ENCODE measurements around the gene ROBO4. TPM values are rescaled to one million over a fixed set of nuclear protein-coding genes. Genes with fewer than 3 reads are reported as not detected.

The ROBO4 gene
- total RNA-seq, 2 donors from 2014 or later = 13.2 to 21.4 TPM

DNA sequence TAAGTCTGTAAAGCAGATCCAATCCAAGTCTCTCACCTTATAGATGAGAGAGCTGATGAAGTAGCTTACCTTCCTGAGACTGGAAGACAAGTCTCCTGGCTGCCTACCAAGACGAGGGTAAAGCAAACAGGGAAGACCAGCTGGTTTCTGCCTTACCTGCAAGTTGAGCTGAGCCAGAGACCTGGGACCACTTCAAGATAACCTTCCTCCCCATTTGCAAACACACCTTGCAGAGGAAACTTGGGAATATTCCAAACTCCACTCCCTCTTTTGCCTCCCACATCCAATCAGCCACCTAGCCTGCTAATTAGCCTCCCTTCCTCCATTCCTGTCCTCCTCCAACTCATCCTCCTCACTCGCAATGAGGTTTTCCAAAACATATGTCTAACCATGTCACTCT is 55.8 kb downstream of the ROBO4 start:
- DNase-seq (no peak), ATAC-seq (no peak)
- H3K4me3 ChIP-seq = no peak overlapping the region
- H3K9me3 ChIP-seq = no peaks in the 10 kb centered on the region
- H3K4me1 ChIP-seq = peaks cover 22% of the 10 kb centered on the region
- WGBS, 2 donors = 24 to 46% methylated on average over 2 of the region's 2 CpGs
- peaks cover 6 to 67% of the 10 kb centered on the region in 2 donors for H3K27me3 ChIP-seq
- H3K36me3 ChIP-seq (replicated peaks in 1 of 2; ENCODE audit: insufficient read depth in 1 of 2, low read depth in 2 of 2) = no peaks in the 10 kb centered on the region
- intact Hi-C loops (cut with DNase I) = loop anchor here (10.0 kb wide), 1 partner anchor 177 kb away; no protein-coding TSS in a partner anchor
- TF ChIP-seq, protein P1, sequence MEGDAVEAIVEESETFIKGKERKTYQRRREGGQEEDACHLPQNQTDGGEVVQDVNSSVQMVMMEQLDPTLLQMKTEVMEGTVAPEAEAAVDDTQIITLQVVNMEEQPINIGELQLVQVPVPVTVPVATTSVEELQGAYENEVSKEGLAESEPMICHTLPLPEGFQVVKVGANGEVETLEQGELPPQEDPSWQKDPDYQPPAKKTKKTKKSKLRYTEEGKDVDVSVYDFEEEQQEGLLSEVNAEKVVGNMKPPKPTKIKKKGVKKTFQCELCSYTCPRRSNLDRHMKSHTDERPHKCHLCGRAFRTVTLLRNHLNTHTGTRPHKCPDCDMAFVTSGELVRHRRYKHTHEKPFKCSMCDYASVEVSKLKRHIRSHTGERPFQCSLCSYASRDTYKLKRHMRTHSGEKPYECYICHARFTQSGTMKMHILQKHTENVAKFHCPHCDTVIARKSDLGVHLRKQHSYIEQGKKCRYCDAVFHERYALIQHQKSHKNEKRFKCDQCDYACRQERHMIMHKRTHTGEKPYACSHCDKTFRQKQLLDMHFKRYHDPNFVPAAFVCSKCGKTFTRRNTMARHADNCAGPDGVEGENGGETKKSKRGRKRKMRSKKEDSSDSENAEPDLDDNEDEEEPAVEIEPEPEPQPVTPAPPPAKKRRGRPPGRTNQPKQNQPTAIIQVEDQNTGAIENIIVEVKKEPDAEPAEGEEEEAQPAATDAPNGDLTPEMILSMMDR (IDR thresholded peaks at IDR 0.05) = no peak
- TF ChIP-seq POLR2A (IDR thresholded peaks at IDR 0.05) = no peak
- no peak overlapping the region for H3K27ac ChIP-seq

DNA sequence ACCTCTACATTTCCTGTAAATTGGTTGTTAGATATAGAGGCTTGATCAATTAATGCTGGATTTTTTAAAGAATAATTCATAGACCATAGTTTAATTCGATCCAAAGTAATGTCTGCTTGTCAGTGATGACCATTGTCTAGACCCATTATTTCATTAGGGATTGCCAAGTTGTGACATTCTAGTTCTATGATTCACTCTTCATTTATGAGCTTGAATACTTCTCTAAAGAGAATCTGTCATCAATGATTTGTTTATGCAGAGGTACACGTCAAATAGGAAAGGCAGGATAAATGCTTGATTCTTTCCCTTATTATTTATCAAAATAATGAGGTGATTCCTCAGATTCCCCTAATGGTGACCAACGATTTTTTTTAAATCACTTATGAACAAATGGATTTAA is 56.5 kb downstream of the ROBO4 start:
- Histone ChIP-seq H3K27me3 (peaks cover 6 to 63% of the 10 kb centered on the region in 2 donors), H3K9me3 (no peaks in the 10 kb centered on the region), H3K4me1 (peaks cover 22% of the 10 kb centered on the region), H3K27ac (no peak overlapping the region), H3K36me3 (replicated peaks in 1 of 2; ENCODE audit: insufficient read depth in 1 of 2, low read depth in 2 of 2) (no peaks in the 10 kb centered on the region), H3K4me3 (no peak overlapping the region)
- no peak for TF ChIP-seq POLR2A (IDR thresholded peaks at IDR 0.05)
- TF ChIP-seq, protein P1 (IDR thresholded peaks at IDR 0.05) = no peak
- WGBS, 2 donors = 24 to 30% methylated on average over 3 of the region's 3 CpGs
- DNase-seq (no peak), ATAC-seq (no peak)
- intact Hi-C loops (cut with DNase I) = loop anchor here (10.0 kb wide), 1 partner anchor 176 kb away; no protein-coding TSS in a partner anchor

DNA sequence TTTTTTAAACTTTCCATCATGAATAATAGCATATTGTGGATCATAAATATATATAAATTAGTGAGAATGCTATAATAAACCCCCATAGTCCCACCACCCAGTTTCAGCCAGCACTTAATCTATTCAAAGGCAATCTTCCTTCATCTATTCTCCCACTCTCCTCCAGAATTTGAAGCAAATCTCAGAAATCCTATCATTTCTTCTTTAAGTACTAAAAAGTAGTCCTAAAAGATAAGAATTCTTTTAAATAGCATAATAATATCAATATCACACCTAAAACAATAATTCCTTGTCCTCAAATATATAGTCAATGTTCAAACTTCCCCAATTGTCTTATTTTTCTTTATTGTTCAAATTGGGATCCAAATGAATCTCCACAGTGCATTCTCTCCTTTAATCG is 57.0 kb downstream of the ROBO4 start:
- WGBS, 2 donors = 54 to 58% methylated on average over 1 of the region's 1 CpG
- intact Hi-C loops (cut with DNase I) = loop anchor here (10.0 kb wide), 1 partner anchor 176 kb away; no protein-coding TSS in a partner anchor
- peaks cover 22% of the 10 kb centered on the region for H3K4me1 ChIP-seq
- DNase-seq (no peak), ATAC-seq (no peak)
- H3K9me3 ChIP-seq = no peaks in the 10 kb centered on the region
- TF ChIP-seq, protein P1 (IDR thresholded peaks at IDR 0.05) = no peak
- no peak for TF ChIP-seq POLR2A (IDR thresholded peaks at IDR 0.05)
- peaks cover 6 to 58% of the 10 kb centered on the region in 2 donors for H3K27me3 ChIP-seq
- H3K27ac ChIP-seq = no peak overlapping the region
- no peaks in the 10 kb centered on the region for H3K36me3 ChIP-seq (replicated peaks in 1 of 2; ENCODE audit: insufficient read depth in 1 of 2, low read depth in 2 of 2)
- no peak overlapping the region for H3K4me3 ChIP-seq

DNA sequence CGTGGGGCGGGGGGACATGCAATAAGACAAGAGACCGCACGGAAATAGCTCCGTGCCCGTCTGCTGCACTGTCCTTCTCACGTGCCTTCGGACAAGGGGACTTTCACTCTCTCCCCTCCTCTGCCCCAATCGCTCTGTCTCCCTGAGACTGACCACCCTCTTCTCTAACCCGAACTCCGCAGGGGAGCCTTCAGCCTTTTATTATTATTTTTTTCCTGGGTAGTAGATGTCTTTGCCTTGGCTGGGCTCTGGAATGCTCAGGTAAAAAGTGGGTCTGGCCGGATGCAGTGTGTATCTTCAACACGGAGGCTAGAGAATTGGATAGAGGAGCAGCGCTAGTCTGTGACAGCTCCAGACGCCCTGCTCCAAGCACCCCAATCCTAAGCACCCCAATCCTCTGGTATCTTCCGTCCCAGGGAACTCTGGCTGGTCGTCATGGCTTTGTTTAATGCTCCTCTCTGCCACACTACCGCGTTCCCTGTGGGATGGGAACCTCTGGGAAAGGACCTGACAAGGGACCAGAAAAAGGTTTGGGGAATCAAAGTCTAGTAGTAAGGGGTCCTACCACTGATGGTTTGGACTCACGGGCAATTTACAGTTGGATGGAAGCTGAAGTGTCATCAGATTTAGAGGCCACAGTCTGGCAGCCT is 57.6 kb downstream of the ROBO4 start:
- TF ChIP-seq POLR2A (IDR thresholded peaks at IDR 0.05) = no peak
- TF ChIP-seq, protein P1 (IDR thresholded peaks at IDR 0.05) = no peak
- DNase-seq (no peak), ATAC-seq (no peak)
- Histone ChIP-seq H3K9me3 (no peaks in the 10 kb centered on the region), H3K4me1 (peaks cover 22% of the 10 kb centered on the region), H3K4me3 (no peak overlapping the region), H3K27me3 (peaks cover 6 to 52% of the 10 kb centered on the region in 2 donors), H3K36me3 (replicated peaks in 1 of 2; ENCODE audit: insufficient read depth in 1 of 2, low read depth in 2 of 2) (no peaks in the 10 kb centered on the region), H3K27ac (no peak overlapping the region)
- WGBS, 2 donors = 13 to 18% methylated on average over 20 of the region's 20 CpGs
- intact Hi-C loops (cut with DNase I) = loop anchor here (10.0 kb wide), 1 partner anchor 175 kb away; no protein-coding TSS in a partner anchor
